HK-2 (cell line): ENCODE results near the gene SMIM7.

Experiments
- DNase-seq: peaks from one replicate; pipeline ENCODE4 v3.0.0-alpha.2; 2018; ENCODE audit not compliant: unreplicated experiment

The SMIM7 gene

GRCh38 chr19:16621165-16621800 lies 38.7 kb downstream of the SMIM7 start:
- DNase-seq = no peak

- DNase-seq = no peak
Measured at GRCh38 chr19:16620584-16620983, 39.4 kb downstream of the SMIM7 start.

- no peak for DNase-seq
Measured at GRCh38 chr19:16620018-16620417, 39.9 kb downstream of the SMIM7 start.

- no peak for DNase-seq
Measured at GRCh38 chr19:16619457-16619856, 40.5 kb downstream of the SMIM7 start.

GRCh38 chr19:16618248-16618647 lies 41.7 kb downstream of the SMIM7 start:
- no peak for DNase-seq

GRCh38 chr19:16615808-16616207 lies 44.1 kb downstream of the SMIM7 start:
- DNase-seq = no peak

GRCh38 chr19:16614941-16615340 lies 45.0 kb downstream of the SMIM7 start:
- DNase-seq = no peak

GRCh38 chr19:16613841-16614240 lies 46.1 kb downstream of the SMIM7 start:
- no peak for DNase-seq

GRCh38 chr19:16612636-16613035 lies 47.3 kb downstream of the SMIM7 start:
- DNase-seq = no peak

- no peak for DNase-seq
Measured at GRCh38 chr19:16611121-16611520, 48.8 kb downstream of the SMIM7 start.

GRCh38 chr19:16609511-16610200 lies 50.3 kb downstream of the SMIM7 start:
- no peak for DNase-seq

GRCh38 chr19:16608290-16608739 lies 51.6 kb downstream of the SMIM7 start:
- DNase-seq = no peak

GRCh38 chr19:16607819-16608218 lies 52.1 kb downstream of the SMIM7 start:
- DNase-seq = no peak

GRCh38 chr19:16605553-16605994 lies 54.4 kb downstream of the SMIM7 start:
- no peak for DNase-seq

- no peak for DNase-seq
Measured at GRCh38 chr19:16605115-16605514, 54.8 kb downstream of the SMIM7 start.

GRCh38 chr19:16604615-16605014 lies 55.3 kb downstream of the SMIM7 start:
- no peak for DNase-seq

GRCh38 chr19:16603090-16603489 lies 56.9 kb downstream of the SMIM7 start:
- DNase-seq = no peak

- DNase-seq = no peak
Measured at GRCh38 chr19:16601378-16602052, 58.4 kb downstream of the SMIM7 start.

GRCh38 chr19:16600824-16601223 lies 59.1 kb downstream of the SMIM7 start:
- DNase-seq = no peak

- DNase-seq = no peak
Measured at GRCh38 chr19:16599655-16600346, 60.1 kb downstream of the SMIM7 start.

GRCh38 chr19:16598848-16599247 lies 61.1 kb downstream of the SMIM7 start:
- DNase-seq = no peak

- DNase-seq = no peak
Measured at GRCh38 chr19:16596399-16596798, 63.5 kb downstream of the SMIM7 start.
